Stimulated activated CD4-positive, alpha-beta T cell treated with anti-CD3 and anti-CD28 coated beads, Interleukin-1b, Interleukin-23, amount 100 ng/mL, for 24 hours (primary cell): ENCODE measurements around the gene RHOG.

Experiments used
- DNase-seq, 4 experiments: peaks; one replicate each; pipeline ENCODE4 v3.0.0-alpha.2; 2020; ENCODE audit warnings: low read depth in 4 of 4, low spot score in 1 of 4

The RHOG gene

DNA sequence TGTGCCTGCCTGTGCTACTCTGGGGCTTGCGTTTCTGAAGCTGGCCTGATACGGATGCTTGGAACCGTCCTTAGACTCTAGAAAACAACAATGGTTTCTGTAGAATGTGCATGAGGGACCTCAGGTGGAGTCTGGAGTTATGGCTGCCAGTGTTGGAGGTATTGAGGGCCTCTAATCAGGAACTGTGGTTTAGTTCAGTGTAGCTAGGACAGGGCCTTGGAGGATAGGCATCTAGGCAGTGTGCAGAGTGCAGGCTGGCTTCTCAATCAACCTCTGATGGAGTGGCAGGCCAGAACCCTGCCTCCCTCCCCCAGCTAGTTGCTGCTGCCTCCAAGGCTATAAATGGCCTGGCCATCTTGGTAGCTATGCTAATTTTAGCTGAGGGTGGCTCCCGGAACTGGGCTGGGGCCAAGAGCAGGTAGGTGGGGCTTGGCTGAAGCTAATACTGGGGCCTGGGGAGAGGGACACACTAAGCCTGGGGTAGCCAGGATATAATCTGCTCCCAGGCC is 18.7 kb upstream of the RHOG start:
- no peak for DNase-seq

DNA sequence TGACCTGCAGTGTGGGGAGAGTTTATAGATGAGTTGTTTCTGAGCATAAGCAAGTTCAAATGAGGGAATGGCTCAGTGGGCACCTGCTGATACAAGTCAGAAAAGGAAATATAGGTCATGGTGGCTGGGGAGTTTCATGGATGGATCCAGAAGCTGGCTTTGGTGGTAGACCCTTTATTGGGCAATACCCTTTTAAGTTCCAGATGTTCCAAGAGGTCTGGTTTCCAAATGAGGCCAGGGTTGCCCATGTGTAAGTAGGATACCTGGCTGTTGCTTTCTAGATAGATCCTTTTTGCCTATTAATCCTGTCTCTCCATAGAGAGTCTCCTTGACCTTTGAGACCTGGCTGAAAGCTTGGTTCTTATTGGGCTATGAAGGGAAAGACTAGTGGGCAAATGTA is 16.9 kb upstream of the RHOG start:
- DNase-seq = no peak

DNA sequence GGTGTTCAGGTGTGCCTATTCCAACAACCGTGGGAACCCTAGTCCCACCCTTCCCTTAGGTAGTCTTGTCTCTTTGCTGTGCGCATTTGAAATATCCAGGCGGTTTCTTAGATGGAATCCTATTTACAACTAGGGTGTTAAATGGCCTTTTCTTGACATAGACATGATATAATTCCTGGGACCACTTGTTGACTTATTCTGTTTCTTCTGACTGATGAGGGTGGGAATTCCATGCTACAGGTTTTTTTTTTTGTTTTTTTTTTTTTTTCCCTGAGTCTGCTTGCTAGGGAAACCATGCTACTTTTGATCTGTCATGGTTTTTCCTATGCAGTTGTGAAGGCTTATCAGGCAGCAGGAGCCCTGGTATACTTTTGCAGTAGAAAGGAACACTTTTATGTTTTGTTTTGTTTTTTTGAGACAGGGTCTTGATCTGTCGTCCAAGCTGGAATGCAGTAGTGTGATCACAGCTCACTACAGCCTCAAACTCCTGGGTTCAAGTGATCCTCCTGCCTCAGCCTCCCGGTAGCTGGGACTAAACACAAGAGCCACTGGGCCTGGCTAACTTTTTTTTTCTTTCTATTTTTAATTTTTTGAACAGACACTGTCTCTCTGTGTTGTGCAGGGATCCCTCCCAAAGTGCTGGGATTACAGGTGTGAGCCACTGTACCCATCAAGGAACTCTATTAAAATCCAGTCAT is 16.2 kb upstream of the RHOG start:
- DNase-seq = no peak

DNA sequence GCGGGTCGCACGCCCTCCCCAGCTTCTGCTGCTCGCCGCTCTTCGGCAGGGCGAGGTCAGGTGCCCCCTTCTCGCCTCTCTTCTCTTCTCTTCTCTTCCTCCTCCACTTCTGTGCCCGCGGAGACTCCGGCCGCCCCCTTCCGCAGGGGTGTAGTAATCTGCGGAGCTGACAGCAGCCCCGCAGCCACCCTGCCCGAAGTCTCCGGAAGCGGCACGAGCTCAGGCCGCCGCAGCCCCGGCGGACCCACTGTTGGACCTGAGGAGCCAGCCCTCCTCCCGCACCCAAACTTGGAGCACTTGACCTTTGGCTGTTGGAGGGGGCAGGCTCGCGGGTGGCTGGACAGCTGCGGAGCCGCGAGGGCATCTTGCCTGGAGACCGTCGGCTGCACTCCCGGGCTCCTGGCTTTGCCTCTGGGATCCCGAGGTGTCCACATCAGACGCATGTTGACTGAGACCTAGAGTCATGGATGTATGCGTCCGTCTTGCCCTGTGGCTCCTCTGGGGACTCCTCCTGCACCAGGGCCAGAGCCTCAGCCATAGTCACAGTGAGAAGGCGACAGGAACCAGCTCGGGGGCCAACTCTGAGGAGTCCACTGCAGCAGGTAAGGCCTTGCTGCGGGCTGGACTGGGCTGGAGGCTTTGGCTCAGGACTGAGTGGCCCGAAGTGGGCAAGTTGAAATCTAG is 15.2 kb upstream of the RHOG start:
- DNase-seq = no peak

DNA sequence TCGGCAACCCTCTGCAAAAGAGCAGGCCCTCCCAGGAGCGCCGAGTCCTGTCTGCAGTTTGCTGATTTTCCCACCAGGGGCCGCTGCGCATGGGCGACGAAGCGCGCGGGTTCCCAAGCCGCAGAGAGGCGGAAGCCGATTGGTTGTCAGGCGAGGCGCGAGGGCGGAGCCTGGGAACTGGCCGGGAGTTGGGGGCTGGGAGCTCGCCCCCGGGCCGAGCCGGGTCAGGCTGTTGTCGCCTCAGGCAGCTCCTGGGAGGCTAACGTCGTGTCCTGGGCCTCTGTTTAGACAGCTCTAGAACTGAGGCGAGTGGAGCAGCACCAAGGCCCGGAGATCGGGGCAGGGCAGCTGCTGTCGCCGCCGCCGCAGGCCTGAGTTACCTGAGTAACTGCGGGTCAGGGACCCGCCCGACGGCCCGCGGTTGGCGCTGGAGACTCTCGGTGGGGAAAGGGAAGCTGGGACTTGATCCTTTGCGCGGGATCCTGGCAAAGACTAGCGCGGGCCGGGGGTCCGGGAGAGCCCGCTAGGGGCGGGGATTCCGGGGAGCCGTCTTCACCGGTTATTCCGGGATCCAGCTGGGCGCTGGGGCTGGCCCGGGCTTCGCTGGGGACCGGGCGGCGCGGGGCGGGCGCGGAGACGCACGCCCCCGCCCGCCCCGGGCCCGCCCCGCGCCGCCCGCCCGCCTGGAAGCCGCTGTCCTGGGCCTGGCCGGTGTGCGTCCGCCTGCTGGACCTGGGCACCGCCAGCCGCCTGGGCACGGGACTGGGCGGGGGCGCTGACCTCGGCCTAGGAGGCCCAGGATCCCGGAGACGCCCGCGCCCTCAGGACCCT is 14.4 kb upstream of the RHOG start, which contains the start of gene STIM1:
Gene STIM1, plus strand, starts transcription at position 688 of the 831 bp plus-strand sequence. CDS start 607 bp downstream, outside the sequence.
- peak; percentile 94 to 98 (median 96) for DNase-seq

DNA sequence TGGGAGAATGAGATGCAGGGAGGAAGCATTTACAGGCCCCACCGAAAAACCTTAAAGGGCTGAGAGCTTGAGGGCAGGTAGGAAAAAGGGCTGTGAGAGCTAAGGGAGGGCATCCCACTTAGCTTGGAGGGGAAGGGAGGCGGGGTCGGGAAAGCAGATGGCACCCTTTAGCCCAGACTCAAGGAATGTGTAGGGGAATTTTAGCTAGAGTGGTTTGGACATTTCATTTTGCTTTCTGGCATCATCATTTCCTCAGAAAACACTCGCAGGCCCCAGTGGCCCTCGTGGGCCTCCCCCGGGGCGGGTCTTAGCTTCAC is 13.9 kb upstream of the RHOG start:
- DNase-seq = no peak

DNA sequence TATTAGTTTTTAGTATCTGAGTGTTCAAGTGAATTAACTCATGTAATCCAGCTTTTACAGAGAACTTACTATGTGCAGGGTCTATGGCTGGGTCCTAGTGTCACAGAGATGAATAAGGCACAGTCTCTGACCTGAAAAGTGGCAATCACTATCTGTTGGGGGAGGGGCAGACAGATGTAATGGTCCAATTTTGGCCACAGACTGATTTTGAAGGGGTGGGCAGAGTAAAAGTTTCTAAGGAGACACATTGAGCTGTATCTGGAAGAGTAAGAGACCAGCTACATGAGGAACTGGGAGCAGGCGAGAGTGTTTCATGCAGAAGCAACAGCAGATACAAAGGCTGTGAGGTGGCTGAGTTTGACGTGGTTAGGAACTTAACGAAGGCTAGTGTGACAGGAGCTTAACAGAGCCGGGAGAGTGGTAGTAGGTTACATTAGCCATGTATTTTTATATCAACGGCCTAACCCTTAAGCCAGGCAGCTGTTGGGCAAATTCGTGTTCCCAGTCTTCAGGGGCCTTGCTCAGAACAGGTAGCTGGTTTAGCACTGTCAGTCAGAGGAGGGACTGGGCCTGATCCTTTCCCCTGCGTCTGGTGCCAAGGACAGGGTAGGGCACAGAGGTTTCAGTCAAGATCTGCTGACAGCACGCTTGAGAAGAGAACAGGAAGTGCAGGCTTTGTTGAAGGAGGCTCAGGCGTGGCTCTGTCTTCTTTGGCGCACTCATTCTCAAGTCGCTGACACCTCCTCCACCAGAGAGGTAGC is 13.3 kb upstream of the RHOG start:
- DNase-seq = peak in 2 of 4 experiments; percentile 25 to 42

DNA sequence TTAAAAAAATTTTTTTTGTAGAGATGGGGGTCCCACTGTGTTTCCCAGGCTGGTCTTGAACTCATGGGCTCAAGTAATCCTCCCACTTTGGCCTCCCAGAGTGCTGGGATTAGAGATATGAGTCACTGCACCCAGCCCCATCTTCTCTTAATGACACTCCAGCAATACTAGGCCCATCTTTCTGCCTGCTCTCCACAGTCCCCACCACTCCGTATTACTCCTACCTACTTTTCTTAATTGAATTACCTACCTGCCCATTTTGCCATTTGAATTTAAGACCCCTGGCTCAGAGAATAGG is 12.7 kb upstream of the RHOG start:
- no peak for DNase-seq

DNA sequence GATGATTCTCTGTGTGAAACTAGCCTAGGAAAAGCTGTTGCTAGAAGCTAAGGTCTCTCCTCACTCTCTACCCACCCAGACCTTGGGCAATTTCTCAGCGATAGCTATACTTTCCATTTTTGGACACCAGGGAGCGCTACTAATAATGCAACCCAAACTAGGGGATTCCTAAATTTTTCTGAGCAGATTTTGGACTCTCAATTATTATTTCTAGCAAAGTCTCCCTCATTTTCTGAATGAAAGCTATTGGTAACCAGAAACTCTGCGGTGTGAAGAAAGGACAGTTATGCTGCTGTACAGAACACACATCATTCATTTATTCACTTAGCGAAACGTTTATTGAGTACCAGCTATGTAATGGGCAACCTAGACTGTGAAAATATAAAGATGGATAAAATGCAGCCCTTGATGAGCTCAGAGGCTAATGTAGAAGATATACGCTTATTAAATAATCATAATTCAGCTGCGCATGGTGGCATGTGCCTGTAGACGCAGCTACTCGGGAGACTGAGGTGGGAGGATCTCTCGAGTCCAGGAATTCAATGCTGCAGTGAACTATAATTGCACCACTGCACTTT is 8.6 kb upstream of the RHOG start:
- DNase-seq = peak in 1 of 4 experiments; percentile 34

DNA sequence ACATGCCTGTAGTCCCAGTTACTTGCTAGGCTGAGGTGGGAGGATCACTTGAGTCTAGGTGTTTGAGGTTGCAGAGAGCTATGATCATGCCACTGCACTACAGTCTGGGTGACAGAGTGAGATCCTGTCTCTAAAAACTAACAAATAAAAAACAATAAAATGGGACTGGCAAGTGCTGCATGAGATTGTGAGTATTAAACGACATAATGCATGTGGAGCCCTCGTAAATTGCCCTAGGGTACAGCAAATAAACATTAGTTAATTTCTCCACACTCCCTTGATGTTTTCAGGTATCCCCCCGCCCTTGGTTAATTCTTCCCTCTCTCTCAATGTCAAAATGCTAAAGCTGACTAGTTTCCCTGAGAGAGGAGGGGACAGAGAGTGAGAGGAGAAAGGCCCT is 4.9 kb upstream of the RHOG start:
- DNase-seq = no peak

DNA sequence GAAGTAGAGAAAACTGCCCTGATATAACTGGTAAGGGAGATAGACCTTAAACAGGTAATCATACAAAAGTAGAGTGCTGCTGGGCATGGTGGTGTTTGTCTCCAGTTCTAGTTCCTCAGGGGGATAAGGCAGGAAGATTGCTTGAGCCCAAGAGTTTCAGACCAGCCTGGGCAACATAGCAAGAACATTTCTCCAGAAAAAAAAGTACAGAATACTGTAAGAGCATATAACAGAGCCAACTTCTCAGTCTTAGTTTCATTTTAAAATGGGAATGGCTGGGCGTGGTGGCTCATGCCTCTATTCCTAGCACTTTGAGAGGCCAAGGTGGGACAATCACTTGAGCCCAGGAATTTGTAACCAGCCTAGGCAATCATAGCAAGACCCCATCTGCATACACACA is 4.5 kb upstream of the RHOG start:
- no peak for DNase-seq

DNA sequence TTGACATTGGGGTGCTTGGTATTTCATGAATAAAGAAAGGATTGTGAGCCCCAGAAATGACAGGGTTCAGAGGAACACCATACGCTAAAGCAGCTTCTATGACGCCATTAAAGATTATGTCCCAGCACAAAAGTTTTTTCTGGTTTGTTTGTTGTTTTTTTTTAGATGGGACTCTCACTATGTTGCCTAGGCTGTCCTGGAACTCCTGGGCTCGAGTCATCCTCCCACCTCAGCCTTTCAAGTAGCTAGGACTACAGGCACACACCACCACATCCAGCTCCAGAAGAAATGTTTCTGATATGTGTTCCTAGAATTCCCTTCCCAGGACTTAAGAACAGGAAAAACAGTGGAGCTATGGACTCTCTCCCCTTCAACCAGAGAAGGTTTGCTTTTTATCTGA is 2.6 kb upstream of the RHOG start:
- DNase-seq = no peak

DNA sequence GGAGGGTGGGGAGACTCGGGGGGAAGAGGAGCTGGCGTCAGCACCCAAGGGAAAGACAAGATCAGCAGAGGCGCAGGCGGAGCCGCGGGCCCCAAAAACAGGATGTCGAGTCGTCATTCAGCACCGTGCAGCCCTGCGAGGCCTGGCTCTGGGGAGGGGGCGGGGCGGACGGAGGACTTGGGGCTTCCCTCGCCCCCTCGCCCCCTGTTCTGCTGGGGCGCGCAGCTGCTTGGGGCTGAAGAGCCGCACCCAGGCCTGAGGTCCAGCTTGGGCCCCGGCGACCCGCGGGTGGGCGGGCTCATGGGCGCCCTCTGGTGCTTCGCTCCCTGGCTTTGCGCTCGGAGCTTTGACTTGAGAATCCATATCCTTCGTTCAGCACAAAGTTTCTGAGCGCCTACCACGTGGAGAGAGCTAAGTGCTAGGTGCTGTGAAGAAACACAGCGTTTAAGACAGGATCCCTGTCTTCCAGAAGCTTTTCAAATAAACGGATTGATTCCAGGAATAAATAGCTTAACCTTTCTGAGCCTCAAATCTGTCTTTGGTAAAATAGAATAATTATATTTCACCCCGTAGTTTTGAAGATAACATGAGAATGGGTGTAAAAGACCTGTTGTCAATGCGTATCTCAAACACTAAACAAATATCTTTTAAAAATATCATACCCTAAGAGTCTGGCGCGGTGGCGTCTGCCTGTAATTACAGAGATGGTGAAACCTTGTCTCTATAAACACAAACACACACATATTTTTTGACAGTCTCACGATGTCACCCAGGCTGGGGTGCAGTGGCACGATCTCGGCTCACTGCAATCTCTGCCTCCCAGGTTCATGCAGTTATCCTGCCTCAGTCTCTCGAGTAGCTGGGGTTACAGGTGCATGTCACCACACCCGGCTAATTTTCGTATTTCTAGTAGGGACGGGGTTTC is 929 bp upstream of the RHOG start:
- peak in 3 of 4 experiments; percentile 80 to 88 (median 87) for DNase-seq

DNA sequence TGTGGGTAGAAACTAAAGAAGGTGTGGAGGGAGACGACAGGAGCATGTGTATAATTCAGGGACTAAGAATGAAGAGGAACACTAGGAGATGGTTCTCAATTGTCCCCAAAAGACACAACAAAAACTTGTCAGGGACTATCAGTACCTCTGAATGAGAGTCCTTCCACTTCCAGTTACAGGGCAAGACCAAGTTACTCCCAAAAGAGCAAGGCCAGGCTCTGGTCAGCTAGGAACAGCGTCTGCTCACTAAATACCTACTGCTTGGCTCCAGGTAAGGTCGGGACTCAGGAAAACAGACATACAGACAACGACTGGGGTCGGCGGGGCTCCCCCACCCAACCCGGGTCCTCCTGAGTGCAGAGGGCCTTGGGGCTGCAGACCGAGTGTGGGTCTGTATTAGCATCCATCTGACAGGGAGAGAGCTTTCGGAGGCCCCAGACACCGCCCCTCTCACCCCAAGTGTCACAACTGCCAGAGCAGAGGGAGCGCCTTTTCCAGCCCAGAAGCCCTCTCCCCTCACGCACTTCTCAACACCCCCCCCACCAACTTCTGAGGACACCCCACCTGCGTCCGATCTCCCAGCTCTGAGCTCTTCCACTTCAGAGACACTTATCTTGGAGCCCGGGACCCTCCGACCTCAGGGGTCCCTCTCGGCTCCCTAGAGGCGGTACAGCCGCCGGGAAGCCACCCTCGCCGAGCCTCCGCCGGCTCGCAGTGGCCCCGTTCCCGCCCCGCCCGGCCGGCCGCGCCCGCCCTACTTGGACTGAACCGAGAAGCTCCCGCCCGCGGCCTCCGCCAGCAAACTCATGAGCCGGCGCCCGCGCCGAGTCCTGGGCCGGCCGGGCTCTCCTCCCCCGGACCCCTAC is 522 bp downstream of the RHOG start:
- no peak for DNase-seq

DNA sequence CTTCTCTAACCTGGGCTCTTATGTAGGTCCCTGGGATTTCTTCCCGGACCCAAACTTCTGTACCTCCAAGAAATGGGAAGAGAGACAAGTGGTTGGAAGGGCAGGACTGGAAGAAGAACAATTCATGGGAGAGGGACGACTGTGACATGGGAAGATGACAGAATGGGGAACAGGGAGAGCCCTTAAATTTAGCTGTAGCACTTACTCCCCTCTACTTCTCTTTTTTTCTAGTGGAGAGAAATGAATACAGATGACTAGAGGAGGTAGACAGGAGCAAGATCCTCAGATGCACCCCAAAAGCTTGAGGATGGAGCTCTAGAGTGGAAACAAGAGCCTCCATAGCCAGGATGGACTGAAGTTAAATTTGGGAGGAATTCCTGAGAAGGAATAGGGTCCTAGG is 2.3 kb downstream of the RHOG start:
- DNase-seq = no peak

DNA sequence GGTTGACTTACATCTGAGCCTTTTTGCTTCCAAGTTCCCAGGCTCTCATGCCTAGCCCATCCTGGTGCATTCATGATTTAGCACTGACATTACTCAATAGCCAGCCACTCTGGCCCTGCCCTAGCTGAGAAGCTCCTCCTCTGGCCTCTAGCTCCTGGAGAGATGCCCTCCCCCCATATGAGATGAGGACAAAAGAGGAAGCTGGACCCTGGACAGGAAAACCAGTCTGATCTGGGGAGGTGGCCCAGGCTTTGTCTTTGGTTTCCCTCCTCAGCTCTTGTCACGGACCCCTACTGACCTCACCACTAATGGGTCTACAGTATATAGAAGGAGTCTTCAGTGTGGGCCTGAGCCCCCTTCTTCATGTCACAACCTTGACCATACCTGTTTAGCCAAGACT is 3.0 kb downstream of the RHOG start:
- no peak for DNase-seq

DNA sequence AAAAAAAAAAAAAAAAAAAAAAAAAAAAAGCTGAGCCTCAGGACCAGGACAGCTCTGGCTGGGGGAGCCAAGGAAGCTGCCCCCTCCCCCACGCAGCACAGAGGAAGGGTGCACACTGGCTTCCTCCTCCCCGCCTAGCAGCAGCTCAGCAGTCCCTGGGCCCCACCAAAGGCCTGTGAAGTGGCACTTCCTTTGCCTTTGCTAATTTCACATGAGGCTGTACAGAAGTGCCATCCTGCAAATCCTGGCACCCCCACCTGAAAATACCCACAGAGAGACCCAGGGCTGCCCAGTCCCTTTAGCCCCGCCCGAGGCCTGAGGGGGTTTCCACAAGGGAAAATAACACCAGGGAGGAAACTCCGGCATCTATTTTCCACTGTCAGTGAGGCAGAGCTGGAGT is 3.9 kb downstream of the RHOG start:
- DNase-seq = no peak

DNA sequence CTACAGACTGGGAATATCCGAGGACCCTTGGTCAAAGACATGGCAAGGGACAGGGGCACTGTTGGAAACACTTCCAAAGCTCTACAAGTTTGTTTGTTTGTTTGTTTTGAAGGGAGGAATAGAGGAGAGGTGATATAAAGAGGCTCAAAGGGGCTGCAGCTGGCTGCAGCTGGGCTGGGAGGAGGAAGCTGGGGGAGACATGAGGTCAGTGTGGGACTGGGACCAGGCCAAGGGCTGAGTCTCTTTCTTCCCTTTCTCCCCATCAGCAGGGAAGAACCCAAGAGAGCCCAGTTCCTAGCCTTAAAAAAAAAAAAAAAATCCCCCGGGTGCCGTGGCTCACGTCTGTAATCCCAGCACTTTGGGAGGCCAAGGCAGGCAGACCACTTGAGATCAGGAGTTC is 5.0 kb downstream of the RHOG start:
- no peak for DNase-seq
